Lower leg skin (tissue), 3 donors: ENCODE data around the gene RBMX.

Source experiments
- CTCF ChIP-seq, 3 donors: fragments of 450-650 bp; IDR thresholded peaks; one replicate each; pipeline ENCODE4 v1.5.1; 2016; ENCODE audit warnings: antibody characterized with exemption in 3 of 3, mild to moderate bottlenecking in 3 of 3, moderate library complexity in 2 of 3
- POLR2A ChIP-seq, 2 donors: fragments of 450-650 bp; IDR thresholded peaks; one replicate each; pipeline ENCODE4 v1.6.1; 2016 to 2017; ENCODE audit warnings: antibody characterized with exemption in 2 of 2, mild to moderate bottlenecking in 1 of 2, moderate library complexity in 1 of 2

- TF ChIP-seq CTCF (IDR thresholded peaks at IDR 0.05) (no peak), POLR2A (IDR thresholded peaks at IDR 0.05) (no peak)
These were observed 30.7 kb upstream of the RBMX start for GRCh38 chrX:136911253-136911652.
